ENCODE measurements around the gene COL11A1. TPM values are rescaled to one million over a fixed set of nuclear protein-coding genes. Genes with fewer than 3 reads are reported as not detected.
"Not testable (repeated sequence)": the region's sequence is repeated elsewhere in the genome, so short reads cannot be mapped to it uniquely, and the experiment has no call there.

Gene COL11A1
- total RNA-seq, 4 donors from 2014 or later, result 0.26 to 0.53 TPM; not detected in 2

GRCh38 chr1:102836991-102837390, 271.3 kb downstream of the COL11A1 start:
- in situ Hi-C loops (cut with MboI; ENCODE audit: low sequenced_read_pairs in 4 of 4), result no loop called here
- DNase-seq (no peak), ATAC-seq (no peak)
- Histone ChIP-seq H3K4me3 (no peak overlapping the region), H3K9me3 (no peaks in the 10 kb centered on the region), H3K27me3 (no peaks in the 10 kb centered on the region), H3K36me3 (no peaks in the 10 kb centered on the region), H3K27ac (no peak overlapping the region), H3K4me1 (no peaks in the 10 kb centered on the region)
- intact Hi-C loops (cut with DNase I; ENCODE audit: low total_unique reads), result no loop called here
- TF ChIP-seq CTCF (IDR thresholded peaks at IDR 0.05 in 4 of 5, conservative IDR thresholded peaks at IDR 0.05 in 1 of 5) (no peak), POLR2A (IDR thresholded peaks at IDR 0.05) (no peak)

- H3K36me3 ChIP-seq, result no peaks in the 10 kb centered on the region
- no peak for DNase-seq
- H3K27me3 ChIP-seq, result no peaks in the 10 kb centered on the region
- H3K4me3 ChIP-seq, result no peak overlapping the region
- no peaks in the 10 kb centered on the region for H3K4me1 ChIP-seq
- TF ChIP-seq CTCF (IDR thresholded peaks at IDR 0.05 in 4 of 5, conservative IDR thresholded peaks at IDR 0.05 in 1 of 5) (no peak), POLR2A (IDR thresholded peaks at IDR 0.05) (no peak)
- no peak for ATAC-seq
- intact Hi-C loops (cut with DNase I; ENCODE audit: low total_unique reads), result no loop called here
- H3K27ac ChIP-seq, result no peak overlapping the region
- H3K9me3 ChIP-seq, result no peaks in the 10 kb centered on the region
- in situ Hi-C loops (cut with MboI; ENCODE audit: low sequenced_read_pairs in 4 of 4), result no loop called here
Measured at GRCh38 chr1:102834688-102835320, 273.5 kb downstream of the COL11A1 start.

- no peak overlapping the region for H3K4me3 ChIP-seq
- intact Hi-C loops (cut with DNase I; ENCODE audit: low total_unique reads), result no loop called here
- no peak for TF ChIP-seq POLR2A (IDR thresholded peaks at IDR 0.05)
- no peak for TF ChIP-seq CTCF (IDR thresholded peaks at IDR 0.05 in 4 of 5, conservative IDR thresholded peaks at IDR 0.05 in 1 of 5)
- ATAC-seq, result no peak
- no peaks in the 10 kb centered on the region for H3K9me3 ChIP-seq
- H3K36me3 ChIP-seq, result no peaks in the 10 kb centered on the region
- H3K4me1 ChIP-seq, result no peaks in the 10 kb centered on the region
- no peak overlapping the region for H3K27ac ChIP-seq
- H3K27me3 ChIP-seq, result no peaks in the 10 kb centered on the region
- in situ Hi-C loops (cut with MboI; ENCODE audit: low sequenced_read_pairs in 4 of 4), result no loop called here
- DNase-seq, result no peak
Measured at GRCh38 chr1:102833151-102833550, 275.2 kb downstream of the COL11A1 start.

- in situ Hi-C loops (cut with MboI; ENCODE audit: low sequenced_read_pairs in 4 of 4); H3K4me3 ChIP-seq; intact Hi-C loops (cut with DNase I; ENCODE audit: low total_unique reads); H3K36me3 ChIP-seq; H3K4me1 ChIP-seq; H3K27me3 ChIP-seq; H3K27ac ChIP-seq; DNase-seq; ATAC-seq; H3K9me3 ChIP-seq: not testable (repeated sequence)
Measured at GRCh38 chr1:102826706-102827105, 281.6 kb downstream of the COL11A1 start.

All from gastrocnemius medialis (tissue), 4 donors.